Measurements from ENCODE around the gene GALNT15. TPM values are rescaled to one million over a fixed set of nuclear protein-coding genes. Genes with fewer than 3 reads are reported as not detected.
A peak's percentile ranks its signal among the peaks of the same experiment; 100 is the strongest.

GALNT15 gene
- total RNA-seq, 8 experiments from 2014 or later = 0.23 to 41.3 (median 0.70) TPM; not detected in 1

DNA sequence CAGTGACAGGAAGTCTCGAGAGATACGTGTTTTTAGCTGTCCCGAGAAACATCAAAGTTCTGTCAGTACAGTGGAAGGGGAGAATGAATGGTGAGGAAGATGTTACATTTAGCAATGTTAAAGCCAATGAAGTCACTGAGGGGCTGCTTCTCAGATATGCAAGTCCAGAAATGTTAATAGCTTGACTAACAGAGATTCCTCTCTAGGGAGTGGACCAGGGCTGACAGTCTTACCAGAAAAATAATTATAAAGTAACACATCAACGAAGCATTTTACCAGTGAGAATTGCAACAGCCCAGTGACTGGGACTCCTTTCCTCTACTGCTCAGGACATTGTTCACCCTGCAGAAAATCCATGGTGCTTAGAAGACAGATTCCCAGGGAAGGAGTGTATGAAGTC lies 23.9 kb downstream of the GALNT15 start:
- Histone ChIP-seq H3K27ac (no peak overlapping the region), H3K4me1 (replicated peaks in 1 of 2) (no peaks in the 10 kb centered on the region), H3K4me3 (no peak overlapping the region)
- peak in 3 of 8 experiments; percentile 41 to 97 (median 94) for ATAC-seq (replicated peaks in 6 of 8)
- in situ Hi-C loops (cut with MboI; ENCODE audit: low pct_unique_long_range_greater_than_20kb in 2 of 9, low sequenced_read_pairs in 9 of 9, unreplicated experiment in 9 of 9) = loop anchor here in 2 of 9 experiments (25.0 kb wide), 2 partner anchors 136 to 361 kb away; no protein-coding TSS in a partner anchor
- 80 to 100% (median 90%) methylated on average over 1 to 3 of the region's 4 CpGs; no CpG with 5 or more reads in 6 of the 10 experiments for WGBS, 10 experiments

DNA sequence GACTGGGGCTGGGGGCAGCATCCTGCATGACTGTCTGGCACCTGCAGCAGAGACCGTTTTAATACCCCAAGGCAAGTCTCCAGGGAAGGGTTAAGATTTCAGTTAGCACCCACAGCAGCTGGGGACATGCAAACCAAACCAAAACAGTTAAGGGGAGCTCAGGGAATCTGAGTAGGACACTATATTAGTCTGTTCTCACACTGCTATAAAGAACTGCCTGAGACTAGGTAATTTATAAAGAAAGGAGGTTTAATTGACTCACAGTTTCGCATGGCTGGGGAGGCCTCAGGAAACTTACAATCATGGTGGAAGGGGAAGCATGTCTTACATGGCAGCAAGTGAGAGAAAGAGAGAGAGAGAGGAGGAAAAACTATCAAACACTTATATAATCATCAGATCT lies 25.3 kb downstream of the GALNT15 start:
- no peak for ATAC-seq (replicated peaks in 6 of 8)
- H3K27ac ChIP-seq = no peak overlapping the region
- in situ Hi-C loops (cut with MboI; ENCODE audit: low pct_unique_long_range_greater_than_20kb in 2 of 9, low sequenced_read_pairs in 9 of 9, unreplicated experiment in 9 of 9) = loop anchor here in 2 of 9 experiments (25.0 kb wide), 2 partner anchors 137 to 362 kb away; no protein-coding TSS in a partner anchor
- WGBS, 10 experiments = 83 to 100% (median 94%) methylated on average over 1 to 2 of the region's 2 CpGs; no CpG with 5 or more reads in 6 of the 10 experiments
- H3K4me3 ChIP-seq = no peak overlapping the region
- no peaks in the 10 kb centered on the region for H3K4me1 ChIP-seq (replicated peaks in 1 of 2)

GRCh38 chr3:16200411-16200810 lies 25.9 kb downstream of the GALNT15 start:
- ATAC-seq (replicated peaks in 6 of 8) = no peak
- in situ Hi-C loops (cut with MboI; ENCODE audit: low pct_unique_long_range_greater_than_20kb in 2 of 9, low sequenced_read_pairs in 9 of 9, unreplicated experiment in 9 of 9) = no loop called here
- Histone ChIP-seq H3K27ac (no peak overlapping the region), H3K4me1 (replicated peaks in 1 of 2) (no peaks in the 10 kb centered on the region), H3K4me3 (no peak overlapping the region)
- 69 to 92% (median 81%) methylated on average over 2 to 5 of the region's 8 CpGs; no CpG with 5 or more reads in 7 of the 10 experiments for WGBS, 10 experiments

DNA sequence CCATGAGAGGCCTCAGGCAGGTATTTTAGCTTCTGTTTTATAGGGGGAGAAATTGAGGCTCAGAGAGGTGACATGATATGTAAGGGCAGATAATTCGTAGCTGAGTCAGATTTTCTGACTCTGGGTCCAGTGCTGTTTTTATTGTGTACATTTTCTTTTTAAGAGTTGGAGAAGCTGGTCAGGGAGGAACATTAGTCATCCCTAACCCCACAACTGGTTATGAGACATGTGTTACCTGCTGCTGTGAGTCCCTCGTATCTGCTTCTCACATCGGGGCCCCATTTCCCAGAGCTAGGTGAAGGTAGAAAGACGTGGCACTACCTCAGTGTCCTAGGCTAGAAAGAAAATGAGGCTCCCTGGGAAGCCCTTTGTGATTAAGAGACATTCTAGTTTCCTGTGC lies 28.6 kb downstream of the GALNT15 start:
- Histone ChIP-seq H3K4me1 (replicated peaks in 1 of 2) (no peaks in the 10 kb centered on the region), H3K27ac (no peak overlapping the region), H3K4me3 (no peak overlapping the region)
- in situ Hi-C loops (cut with MboI; ENCODE audit: low pct_unique_long_range_greater_than_20kb in 2 of 9, low sequenced_read_pairs in 9 of 9, unreplicated experiment in 9 of 9) = no loop called here
- WGBS, 10 experiments = 50 to 100% (median 67%) methylated on average over 1 to 2 of the region's 4 CpGs; no CpG with 5 or more reads in 5 of the 10 experiments
- no peak for ATAC-seq (replicated peaks in 6 of 8)

DNA sequence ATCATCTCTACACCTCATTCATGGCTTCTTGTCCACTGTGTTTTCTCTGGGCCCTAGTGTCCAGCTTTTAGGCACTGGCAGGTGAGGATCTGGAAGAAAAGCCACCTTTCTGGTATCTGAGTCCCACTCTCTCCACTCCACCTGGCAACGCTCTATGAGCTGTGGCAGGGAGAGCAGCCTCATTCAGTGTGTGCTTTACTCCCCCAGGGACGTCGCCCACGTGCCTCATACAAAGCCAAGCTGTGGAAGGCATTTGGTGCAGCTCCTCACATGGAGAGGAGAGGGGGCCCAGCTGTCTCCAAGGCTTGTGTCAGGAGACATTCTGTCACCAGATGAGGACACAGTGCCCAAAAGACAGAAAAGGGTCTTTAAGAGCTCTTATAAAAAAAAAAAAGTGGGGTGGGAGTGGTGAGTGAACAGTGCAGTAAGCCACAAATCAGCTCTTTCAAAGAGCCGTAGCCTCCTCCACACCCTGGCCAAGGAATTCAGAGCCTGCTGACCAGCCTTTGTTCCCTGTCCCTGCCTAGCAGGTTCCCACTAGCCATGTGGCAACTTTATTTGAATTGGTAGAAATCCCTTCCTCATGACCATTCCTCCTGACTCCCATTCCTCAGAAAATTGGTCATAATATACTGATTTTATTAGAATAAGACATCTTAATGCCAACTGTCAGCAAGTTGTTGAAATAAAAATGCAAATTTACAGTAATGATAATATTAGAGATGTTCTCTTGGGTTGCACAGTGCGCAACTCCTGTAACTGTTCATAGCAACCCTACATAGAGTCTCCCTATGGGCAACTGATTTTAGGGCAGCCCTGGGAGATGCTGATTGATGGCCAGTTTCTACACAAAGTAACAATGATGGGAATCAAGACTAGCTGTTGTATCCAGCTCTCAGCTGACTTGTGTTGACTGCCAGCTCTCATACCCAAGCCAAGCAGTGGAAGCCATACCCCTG lies 29.5 kb downstream of the GALNT15 start:
- H3K27ac ChIP-seq = no peak overlapping the region
- peak in 5 of 8 experiments; percentile 29 to 88 (median 64) for ATAC-seq (replicated peaks in 6 of 8)

DNA sequence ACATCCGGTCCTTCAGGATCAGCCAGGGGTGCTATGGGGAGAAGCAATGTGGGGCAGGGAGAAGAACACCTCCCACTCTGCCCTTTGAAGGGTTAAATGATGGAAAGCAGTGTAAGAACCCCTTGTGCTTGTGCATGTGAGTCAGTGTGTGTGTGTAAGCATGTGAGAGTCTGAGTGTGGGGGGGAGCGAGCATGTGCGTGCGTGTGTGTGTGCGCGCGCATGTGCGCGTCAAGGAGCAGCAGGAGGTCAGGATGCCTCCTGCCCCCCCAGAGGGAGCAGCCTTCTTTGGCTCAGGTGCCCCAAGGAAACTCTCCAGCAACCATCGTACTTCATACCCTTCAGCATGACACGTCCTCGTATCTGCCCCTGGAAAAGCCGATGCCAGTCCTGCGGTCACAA lies 30.3 kb downstream of the GALNT15 start:
- in situ Hi-C loops (cut with MboI; ENCODE audit: low pct_unique_long_range_greater_than_20kb in 2 of 9, low sequenced_read_pairs in 9 of 9, unreplicated experiment in 9 of 9) = no loop called here
- 89 to 100% (median 97%) methylated on average over 1 to 12 of the region's 14 CpGs; no CpG with 5 or more reads in 3 of the 10 experiments for WGBS, 10 experiments
- ATAC-seq (replicated peaks in 6 of 8) = no peak
- no peak overlapping the region for H3K4me3 ChIP-seq
- H3K4me1 ChIP-seq (replicated peaks in 1 of 2) = no peaks in the 10 kb centered on the region
- H3K27ac ChIP-seq = no peak overlapping the region

More for the DNA sequence above, 29.5 kb downstream of the GALNT15 start:
- 60 to 100% (median 80%) methylated on average over 1 to 6 of the region's 6 CpGs; no CpG with 5 or more reads in 1 of the 10 experiments for WGBS, 10 experiments
- in situ Hi-C loops (cut with MboI; ENCODE audit: low pct_unique_long_range_greater_than_20kb in 2 of 9, low sequenced_read_pairs in 9 of 9, unreplicated experiment in 9 of 9) = no loop called here
- H3K4me1 ChIP-seq (replicated peaks in 1 of 2) = no peaks in the 10 kb centered on the region
- no peak overlapping the region for H3K4me3 ChIP-seq

GRCh38 chr3:16205156-16205870 lies 30.8 kb downstream of the GALNT15 start:
- ATAC-seq (replicated peaks in 6 of 8) = no peak
- Histone ChIP-seq H3K27ac (no peak overlapping the region), H3K4me1 (replicated peaks in 1 of 2) (no peaks in the 10 kb centered on the region), H3K4me3 (no peak overlapping the region)
- WGBS, 10 experiments = 21 to 91% (median 77%) methylated on average over 5 to 10 of the region's 11 CpGs; no CpG with 5 or more reads in 2 of the 10 experiments
- in situ Hi-C loops (cut with MboI; ENCODE audit: low pct_unique_long_range_greater_than_20kb in 2 of 9, low sequenced_read_pairs in 9 of 9, unreplicated experiment in 9 of 9) = no loop called here

DNA sequence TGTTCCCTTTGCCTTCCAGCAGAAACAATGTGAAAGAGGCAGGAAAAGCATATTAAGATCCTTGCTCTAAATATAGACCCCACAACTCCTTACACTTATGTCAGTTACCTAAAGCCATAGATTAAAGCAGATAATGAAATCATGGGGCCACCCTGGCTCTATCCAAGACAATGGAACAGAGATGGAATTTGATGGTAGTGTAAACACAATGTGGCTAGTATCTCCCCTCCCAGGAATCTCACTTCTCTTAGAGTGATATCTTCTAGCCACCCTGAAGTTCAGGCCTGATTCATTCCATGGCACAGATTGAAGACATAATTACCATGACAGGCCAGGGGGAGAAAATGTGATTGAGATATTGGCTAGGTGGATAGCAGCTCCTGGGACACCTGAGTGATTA lies 32.6 kb downstream of the GALNT15 start:
- Histone ChIP-seq H3K27ac (no peak overlapping the region), H3K4me1 (replicated peaks in 1 of 2) (no peaks in the 10 kb centered on the region), H3K4me3 (no peak overlapping the region)
- ATAC-seq (replicated peaks in 6 of 8) = no peak
- in situ Hi-C loops (cut with MboI; ENCODE audit: low pct_unique_long_range_greater_than_20kb in 2 of 9, low sequenced_read_pairs in 9 of 9, unreplicated experiment in 9 of 9) = no loop called here

GRCh38 chr3:16211176-16211904 lies 36.9 kb downstream of the GALNT15 start:
- no peak overlapping the region for H3K4me3 ChIP-seq
- H3K4me1 ChIP-seq (replicated peaks in 1 of 2) = no peaks in the 10 kb centered on the region
- H3K27ac ChIP-seq = no peak overlapping the region
- no peak for ATAC-seq (replicated peaks in 6 of 8)
- in situ Hi-C loops (cut with MboI; ENCODE audit: low pct_unique_long_range_greater_than_20kb in 2 of 9, low sequenced_read_pairs in 9 of 9, unreplicated experiment in 9 of 9) = no loop called here
- WGBS, 10 experiments = 25 to 100% (median 76%) methylated on average over 2 to 7 of the region's 9 CpGs; no CpG with 5 or more reads in 1 of the 10 experiments

- no peak overlapping the region for H3K4me3 ChIP-seq
- WGBS, 10 experiments = 50 to 93% (median 60%) methylated on average over 1 to 4 of the region's 4 CpGs; no CpG with 5 or more reads in 2 of the 10 experiments
- in situ Hi-C loops (cut with MboI; ENCODE audit: low pct_unique_long_range_greater_than_20kb in 2 of 9, low sequenced_read_pairs in 9 of 9, unreplicated experiment in 9 of 9) = no loop called here
These were observed 39.9 kb downstream of the GALNT15 start for GRCh38 chr3:16214366-16214765.

DNA sequence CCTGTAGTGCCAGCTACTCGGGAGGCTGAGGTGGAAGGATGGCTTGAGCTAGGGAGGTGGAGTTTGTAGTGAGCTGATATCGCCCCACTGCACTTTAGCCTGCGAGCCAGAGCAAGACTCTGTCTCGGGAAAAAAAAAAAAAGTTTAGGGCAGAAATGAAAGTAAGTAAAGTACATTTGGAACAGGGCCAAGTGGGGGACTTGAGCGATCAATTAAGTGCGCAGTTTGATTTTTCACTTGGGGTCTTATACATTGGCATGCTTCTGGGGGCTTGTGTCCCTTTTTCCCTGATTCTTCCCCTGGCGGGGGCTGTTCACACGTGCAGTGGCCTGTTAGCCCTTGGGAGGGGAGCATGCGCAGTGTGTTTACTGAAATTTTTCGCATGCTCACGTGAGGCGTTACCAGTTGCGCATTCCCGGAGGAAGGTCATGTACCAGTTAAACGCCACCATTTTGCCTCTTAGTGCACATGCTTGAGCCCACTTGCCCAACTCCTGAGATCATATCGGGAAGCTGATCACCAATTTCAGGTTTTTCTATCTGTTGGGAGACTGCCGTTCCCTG lies 42.0 kb downstream of the GALNT15 start:
- in situ Hi-C loops (cut with MboI; ENCODE audit: low pct_unique_long_range_greater_than_20kb in 2 of 9, low sequenced_read_pairs in 9 of 9, unreplicated experiment in 9 of 9) = no loop called here
- H3K4me1 ChIP-seq (replicated peaks in 1 of 2) = no peaks in the 10 kb centered on the region
- H3K27ac ChIP-seq = no peak overlapping the region
- no peak for ATAC-seq (replicated peaks in 6 of 8)
- 50 to 100% (median 82%) methylated on average over 1 to 12 of the region's 17 CpGs for WGBS, 10 experiments
- no peak overlapping the region for H3K4me3 ChIP-seq

More at GRCh38 chr3:16214366-16214765, 39.9 kb downstream of the GALNT15 start:
- ATAC-seq (replicated peaks in 6 of 8) = no peak
- H3K27ac ChIP-seq = no peak overlapping the region
- H3K4me1 ChIP-seq (replicated peaks in 1 of 2) = no peaks in the 10 kb centered on the region

- in situ Hi-C loops (cut with MboI; ENCODE audit: low pct_unique_long_range_greater_than_20kb in 2 of 9, low sequenced_read_pairs in 9 of 9, unreplicated experiment in 9 of 9) = no loop called here
- Histone ChIP-seq H3K27ac (no peak overlapping the region), H3K4me3 (no peak overlapping the region), H3K4me1 (replicated peaks in 1 of 2) (no peaks in the 10 kb centered on the region)
- ATAC-seq (replicated peaks in 6 of 8) = no peak
- WGBS, 10 experiments = 50 to 100% (median 80%) methylated on average over 1 to 2 of the region's 3 CpGs; no CpG with 5 or more reads in 3 of the 10 experiments
These were observed 45.3 kb downstream of the GALNT15 start for GRCh38 chr3:16219777-16220176.

Data from motor neuron (in vitro differentiated cells).